K562 (cell line): ENCODE results near the gene METTL25B. TPM values are rescaled to one million over a fixed set of nuclear protein-coding genes. Genes with fewer than 3 reads are reported as not detected.
A peak's percentile ranks its signal among the peaks of the same experiment; 100 is the strongest.

ENCODE experiments used
- CHD2 ChIP-seq: IDR thresholded peaks from 2 replicates; pipeline ENCODE4 v1.6.1; 2011; ENCODE audit warnings: low read depth, low read length
- E2F4 ChIP-seq: sonication (generic); formaldehyde crosslinking; IDR thresholded peaks from 2 replicates; pipeline ENCODE4 v1.8.0; 2022; ENCODE audit warnings: mild to moderate bottlenecking, low read depth, missing genetic modification reagents
- ELF4 ChIP-seq: fragments of 450-650 bp; formaldehyde crosslinking; IDR thresholded peaks from 2 replicates; pipeline ENCODE4 v1.4.0; 2022; ENCODE audit warnings: missing genetic modification characterization
- GABPB1 ChIP-seq: sonication (generic); formaldehyde crosslinking; IDR thresholded peaks from 2 replicates; pipeline ENCODE4 v1.8.0; 2022; ENCODE audit warnings: mild to moderate bottlenecking, missing genetic modification reagents
- GTF2A2 ChIP-seq: IDR thresholded peaks from 2 replicates; pipeline ENCODE4 v1.6.1; 2016; ENCODE audit warnings: mild to moderate bottlenecking, missing genetic modification characterization, missing compliant biosample characterization
- JUND ChIP-seq, 2 experiments: IDR thresholded peaks; 2 replicates in 1 of 2; 3 replicates in 1 of 2; pipeline ENCODE4 v1.6.1; 2011; ENCODE audit warnings: borderline replicate concordance in 2 of 2, low read depth in 2 of 2, low read length in 2 of 2, improper control_type of control experiment in 1 of 2, missing biosample characterization in 1 of 2, missing genetic modification characterization in 1 of 2, missing genetic modification reagents in 1 of 2
- NEUROD1 ChIP-seq: fragments of 150-350 bp; IDR thresholded peaks from 2 replicates; pipeline ENCODE4 v1.6.1; 2014; ENCODE audit warnings: borderline replicate concordance, low read length, low read depth; ENCODE audit not compliant: partially characterized antibody
- NFIC ChIP-seq: fragments of 450-650 bp; IDR thresholded peaks from 2 replicates; pipeline ENCODE4 v1.6.1; 2017; ENCODE audit warnings: mild to moderate bottlenecking, inconsistent platforms
- RUNX1 ChIP-seq: sonication (generic); IDR thresholded peaks from 2 replicates; pipeline ENCODE4 v1.6.1; 2016; ENCODE audit warnings: antibody characterized with exemption, low read depth
- TAF1 ChIP-seq: IDR thresholded peaks from 2 replicates; pipeline ENCODE4 v1.6.1; 2011; ENCODE audit warnings: mild to moderate bottlenecking, low read length, moderate library complexity; ENCODE audit not compliant: insufficient read depth, control insufficient read depth, severe bottlenecking; ENCODE audit errors: extremely low read depth
- TAF9B ChIP-seq: fragments of 450-650 bp; IDR thresholded peaks from 2 replicates; pipeline ENCODE4 v1.6.1; 2018; ENCODE audit warnings: mild to moderate bottlenecking; ENCODE audit not compliant: partially characterized antibody
- ZBTB9 ChIP-seq: fragments of 450-650 bp; formaldehyde crosslinking; IDR thresholded peaks from 2 replicates; pipeline ENCODE4 v1.4.0; 2020; ENCODE audit warnings: mild to moderate bottlenecking, moderate library complexity
- ZNF175 ChIP-seq: fragments of 200-800 bp; sonication (Bioruptor generic); IDR thresholded peaks from 2 replicates; pipeline ENCODE4 v1.6.1; 2016; ENCODE audit warnings: low read depth, mild to moderate bottlenecking, missing genetic modification characterization, missing compliant biosample characterization
- ZNF384 ChIP-seq: IDR thresholded peaks from 2 replicates; pipeline ENCODE4 v1.6.1; 2012; ENCODE audit warnings: low read depth, low read length, improper control_type of control experiment
- ZNF717 ChIP-seq: fragments of 250-450 bp; sonication (Bioruptor Pico); IDR thresholded peaks from 2 replicates; pipeline ENCODE4 v1.5.0; 2021
- ZNF766 ChIP-seq: fragments of 200-800 bp; sonication (Bioruptor generic); conservative IDR thresholded peaks from 2 replicates; pipeline ENCODE4 v1.6.1; 2016; ENCODE audit warnings: missing genetic modification characterization, missing compliant biosample characterization
- polyA plus RNA-seq, 8 experiments: library from polyadenylated mRNA; depleted of rRNA in 4 of 8; stranded (reverse) in 5 of 8; unstranded in 3 of 8; fragments of >200 nt; fragmentation: Nextera tagmentation in 2 of 8; fragmentation: Illumina TruSeq in 1 of 8; extraction: Ambion mirVana in 2 of 8; extraction: Trizol in 1 of 8; gene quantifications; 2 replicates each; pipeline versions ENCODE4 v1.2.1 to v1.2.3, GENCODE V29; 2011 to 2014; ENCODE audit warnings: inconsistent platforms in 1 of 8, missing spikeins in 1 of 8
- total RNA-seq, 7 experiments: library from RNA; depleted of rRNA in 6 of 7; stranded (reverse); fragments of >200 nt in 6 of 7; fragmentation: Illumina TruSeq in 2 of 7; extraction: Trizol in 2 of 7; gene quantifications; 2 replicates each; pipeline versions ENCODE4 v1.2.1 to v1.2.3, GENCODE V29; 2011 to 2021; ENCODE audit warnings: low replicate concordance in 1 of 7
- TF ChIP-seq, protein P1 (sequence below), 2 experiments: fragments of 450-650 bp; conservative IDR thresholded peaks; 2 replicates each; pipeline ENCODE4 v1.6.1; 2017; ENCODE audit warnings: mild to moderate bottlenecking in 2 of 2, moderate library complexity in 2 of 2
- TF ChIP-seq, protein P2 (sequence below), 2 experiments: fragments of 450-650 bp in 1 of 2; IDR thresholded peaks; 2 replicates each; pipeline ENCODE4 v1.6.1; 2011 to 2017; ENCODE audit warnings: low read depth in 2 of 2, antibody characterized with exemption in 1 of 2, borderline replicate concordance in 1 of 2, low read length in 1 of 2, mild to moderate bottlenecking in 1 of 2, mixed read lengths in 1 of 2; ENCODE audit not compliant: control insufficient read depth in 1 of 2

Gene METTL25B
- total and polyA plus RNA-seq, 9 of the 15 experiments (the other 6 are each of a cell fraction or from before 2014, with no cell fraction given): 7.7 to 48.3 (median 33.1) TPM

- peak; percentile 48; the same call in 1 of the 2 replicates for TF ChIP-seq ZNF175 (CRISPR knock-in tag)
- no peak for TF ChIP-seq ZNF384
- TF ChIP-seq GTF2A2: no peak
- TF ChIP-seq JUND (IDR thresholded peaks at IDR 0.05; ENCODE audit: borderline replicate concordance, low read depth, low read length): peak; percentile 73
- TF ChIP-seq JUND (tag; IDR thresholded peaks at IDR 0.05; ENCODE audit: borderline replicate concordance, low read depth, low read length): peak; percentile 76; the same call in 2 of the 3 replicates
- peak; percentile 97 for TF ChIP-seq ZNF766 (CRISPR knock-in tag)
- peak; percentile 94 for TF ChIP-seq ELF4
- no peak for TF ChIP-seq ZNF717 (CRISPR knock-in tag)
- peak; percentile 53 for TF ChIP-seq NEUROD1
- peak; percentile 92; the same call in 1 of the 2 replicates for TF ChIP-seq ZBTB9 (CRISPR knock-in tag)
- TF ChIP-seq CHD2: peak; percentile 72
- peak; percentile 21; the same call in 1 of the 2 replicates for TF ChIP-seq RUNX1
- TF ChIP-seq, protein P1, sequence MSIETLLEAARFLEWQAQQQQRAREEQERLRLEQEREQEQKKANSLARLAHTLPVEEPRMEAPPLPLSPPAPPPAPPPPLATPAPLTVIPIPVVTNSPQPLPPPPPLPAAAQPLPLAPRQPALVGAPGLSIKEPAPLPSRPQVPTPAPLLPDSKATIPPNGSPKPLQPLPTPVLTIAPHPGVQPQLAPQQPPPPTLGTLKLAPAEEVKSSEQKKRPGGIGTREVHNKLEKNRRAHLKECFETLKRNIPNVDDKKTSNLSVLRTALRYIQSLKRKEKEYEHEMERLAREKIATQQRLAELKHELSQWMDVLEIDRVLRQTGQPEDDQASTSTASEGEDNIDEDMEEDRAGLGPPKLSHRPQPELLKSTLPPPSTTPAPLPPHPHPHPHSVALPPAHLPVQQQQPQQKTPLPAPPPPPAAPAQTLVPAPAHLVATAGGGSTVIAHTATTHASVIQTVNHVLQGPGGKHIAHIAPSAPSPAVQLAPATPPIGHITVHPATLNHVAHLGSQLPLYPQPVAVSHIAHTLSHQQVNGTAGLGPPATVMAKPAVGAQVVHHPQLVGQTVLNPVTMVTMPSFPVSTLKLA (conservative IDR thresholded peaks at IDR 0.05): peak; percentile 96 to 98
- TF ChIP-seq, protein P2, sequence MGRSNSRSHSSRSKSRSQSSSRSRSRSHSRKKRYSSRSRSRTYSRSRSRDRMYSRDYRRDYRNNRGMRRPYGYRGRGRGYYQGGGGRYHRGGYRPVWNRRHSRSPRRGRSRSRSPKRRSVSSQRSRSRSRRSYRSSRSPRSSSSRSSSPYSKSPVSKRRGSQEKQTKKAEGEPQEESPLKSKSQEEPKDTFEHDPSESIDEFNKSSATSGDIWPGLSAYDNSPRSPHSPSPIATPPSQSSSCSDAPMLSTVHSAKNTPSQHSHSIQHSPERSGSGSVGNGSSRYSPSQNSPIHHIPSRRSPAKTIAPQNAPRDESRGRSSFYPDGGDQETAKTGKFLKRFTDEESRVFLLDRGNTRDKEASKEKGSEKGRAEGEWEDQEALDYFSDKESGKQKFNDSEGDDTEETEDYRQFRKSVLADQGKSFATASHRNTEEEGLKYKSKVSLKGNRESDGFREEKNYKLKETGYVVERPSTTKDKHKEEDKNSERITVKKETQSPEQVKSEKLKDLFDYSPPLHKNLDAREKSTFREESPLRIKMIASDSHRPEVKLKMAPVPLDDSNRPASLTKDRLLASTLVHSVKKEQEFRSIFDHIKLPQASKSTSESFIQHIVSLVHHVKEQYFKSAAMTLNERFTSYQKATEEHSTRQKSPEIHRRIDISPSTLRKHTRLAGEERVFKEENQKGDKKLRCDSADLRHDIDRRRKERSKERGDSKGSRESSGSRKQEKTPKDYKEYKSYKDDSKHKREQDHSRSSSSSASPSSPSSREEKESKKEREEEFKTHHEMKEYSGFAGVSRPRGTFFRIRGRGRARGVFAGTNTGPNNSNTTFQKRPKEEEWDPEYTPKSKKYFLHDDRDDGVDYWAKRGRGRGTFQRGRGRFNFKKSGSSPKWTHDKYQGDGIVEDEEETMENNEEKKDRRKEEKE (IDR thresholded peaks at IDR 0.05; ENCODE audit: borderline replicate concordance in 1 of 2, control insufficient read depth in 1 of 2, low read depth in 2 of 2, low read length in 1 of 2): peak in 1 of 2 experiments; percentile 95; a peak in 2 of 4 replicates
- peak; percentile 99 for TF ChIP-seq GABPB1 (CRISPR knock-in tag)
- peak; percentile 53 for TF ChIP-seq E2F4 (CRISPR knock-in tag)
- 0 out of 2 replicates have a peak, but pooled peaks have one; percentile 23 for TF ChIP-seq NFIC
- TF ChIP-seq TAF1: peak; percentile 66
- peak; percentile 38 for TF ChIP-seq TAF9B
These were observed 12.6 kb downstream of the METTL25B start, which contains the start of gene MRPL24 (continued) for GRCh38 chr1:156740741-156741480.
